HepG2 (cell line): ENCODE results near the gene RNPEPL1. TPM values are rescaled to one million over a fixed set of nuclear protein-coding genes. Genes with fewer than 3 reads are reported as not detected.

Source experiments
- PAX8 ChIP-seq: sonication (generic); formaldehyde crosslinking; IDR thresholded peaks from 2 replicates; pipeline ENCODE4 v1.8.0; 2022; ENCODE audit warnings: mild to moderate bottlenecking, missing genetic modification reagents, borderline replicate concordance
- PREB ChIP-seq: sonication (generic); formaldehyde crosslinking; IDR thresholded peaks from 2 replicates; pipeline ENCODE4 v1.4.0; 2020; ENCODE audit warnings: missing genetic modification reagents
- RAD21 ChIP-seq: fragments of 450-650 bp; formaldehyde crosslinking; IDR thresholded peaks from 2 replicates; pipeline ENCODE4 v1.5.0; 2020; ENCODE audit warnings: mild to moderate bottlenecking
- ZNF407 ChIP-seq: sonication (generic); formaldehyde crosslinking; IDR thresholded peaks from one replicate; pipeline ENCODE4 v1.5.1; 2020; ENCODE audit warnings: mild to moderate bottlenecking, missing genetic modification reagents; ENCODE audit errors: not compliant biosample characterization
- polyA plus RNA-seq, 8 experiments: library from polyadenylated mRNA; depleted of rRNA in 3 of 8; stranded (reverse) in 7 of 8; unstranded in 1 of 8; fragments of >200 nt; fragmentation: Illumina TruSeq in 4 of 8; extraction: Trizol in 4 of 8; gene quantifications; 2 replicates each; pipeline versions ENCODE4 v1.2.1 to v1.2.3, GENCODE V29; 2011 to 2016; ENCODE audit warnings: low read depth in 4 of 8, missing spikeins in 1 of 8, mixed read lengths in 1 of 8; ENCODE audit not compliant: insufficient read depth in 1 of 8
- total RNA-seq, 5 experiments: library from RNA; depleted of rRNA; stranded (reverse); fragments of >200 nt; fragmentation: Illumina TruSeq; extraction: Trizol; gene quantifications; 2 replicates each; pipeline ENCODE4 v1.2.3, GENCODE V29; 2016; ENCODE audit warnings: low read depth in 1 of 5

Gene RNPEPL1
- total and polyA plus RNA-seq, 2 of the 13 experiments (the other 11 are each of a cell fraction or from before 2014, with no cell fraction given): 13.0 to 18.0 TPM

- TF ChIP-seq PAX8 (CRISPR knock-in tag): no peak
- no peak for TF ChIP-seq PREB (CRISPR knock-in tag)
- peak; percentile 88 for TF ChIP-seq RAD21
- TF ChIP-seq ZNF407 (CRISPR knock-in tag): no peak
These were observed 36.1 kb downstream of the RNPEPL1 start (continued) for GRCh38 chr2:240604291-240604938.
